H9 (cell line): ENCODE data around the gene OTULIN. TPM values are rescaled to one million over a fixed set of nuclear protein-coding genes. Genes with fewer than 3 reads are reported as not detected.

ENCODE experiments used
- DNase-seq: peaks from one replicate; pipeline ENCODE4 v3.0.0-alpha.2; 2017
- H2AFZ ChIP-seq: one replicate; pipeline ENCODE4 v1.6.1; 2013; ENCODE audit warnings: mild to moderate bottlenecking, low read length, control low read depth, moderate library complexity
- H2AK5ac ChIP-seq: 2 replicates; pipeline ENCODE4 v1.6.1; 2013; ENCODE audit warnings: low read length, control low read depth, mixed read lengths; ENCODE audit not compliant: insufficient read length
- H2BK120ac ChIP-seq: one replicate; pipeline ENCODE4 v1.6.1; 2013; ENCODE audit warnings: low read depth, mild to moderate bottlenecking, low read length, control low read depth, inconsistent platforms; ENCODE audit not compliant: poor library complexity, severe bottlenecking
- H2BK12ac ChIP-seq: 2 replicates; pipeline ENCODE4 v1.6.1; 2013; ENCODE audit warnings: low read length, control low read depth, mixed read lengths, low read depth; ENCODE audit not compliant: insufficient read length
- H2BK15ac ChIP-seq: 2 replicates; pipeline ENCODE4 v1.6.1; 2013; ENCODE audit warnings: low read depth, low read length, control low read depth
- H2BK20ac ChIP-seq: one replicate; pipeline ENCODE4 v1.6.1; 2013; ENCODE audit warnings: low read depth, mild to moderate bottlenecking, low read length, control low read depth, inconsistent platforms; ENCODE audit not compliant: poor library complexity, severe bottlenecking
- H2BK5ac ChIP-seq: 2 replicates; pipeline ENCODE4 v1.6.1; 2013; ENCODE audit warnings: low read length, control low read depth, mixed read lengths; ENCODE audit not compliant: insufficient read length
- H3K14ac ChIP-seq: 2 replicates; pipeline ENCODE4 v1.6.1; 2013; ENCODE audit warnings: low read length, control low read depth; ENCODE audit not compliant: insufficient read depth
- H3K18ac ChIP-seq: 2 replicates; pipeline ENCODE4 v1.6.1; 2013; ENCODE audit warnings: low read depth, mild to moderate bottlenecking, mixed read lengths, low read length, control low read depth; ENCODE audit not compliant: insufficient read length
- H3K23ac ChIP-seq: 2 replicates; pipeline ENCODE4 v1.6.1; 2013; ENCODE audit warnings: low read length, control low read depth, mixed read lengths, low read depth; ENCODE audit not compliant: insufficient read length
- H3K23me2 ChIP-seq: 2 replicates; pipeline ENCODE4 v1.6.1; 2013; ENCODE audit warnings: low read depth, mild to moderate bottlenecking, mixed read lengths, low read length, control low read depth; ENCODE audit not compliant: insufficient read length, poor library complexity, severe bottlenecking
- H3K27ac ChIP-seq: 2 replicates; pipeline ENCODE4 v1.5.1; 2013; ENCODE audit warnings: low read length, control low read depth, mixed read lengths, low read depth; ENCODE audit not compliant: insufficient read length
- H3K27me3 ChIP-seq: 2 replicates; pipeline ENCODE4 v1.6.1; 2013; ENCODE audit warnings: low read length, control low read depth, inconsistent platforms; ENCODE audit not compliant: insufficient read depth
- H3K4ac ChIP-seq: 2 replicates; pipeline ENCODE4 v1.6.1; 2013; ENCODE audit warnings: low read depth, mild to moderate bottlenecking, control low read depth, inconsistent platforms, low read length, moderate library complexity
- H3K4me1 ChIP-seq: 2 replicates; pipeline ENCODE4 v1.6.1; 2013; ENCODE audit warnings: low read length, control low read depth, inconsistent platforms; ENCODE audit not compliant: insufficient read depth
- H3K4me2 ChIP-seq: 2 replicates; pipeline ENCODE4 v1.6.1; 2013; ENCODE audit warnings: low read length, control low read depth, mixed read lengths; ENCODE audit not compliant: insufficient read length, insufficient read depth
- H3K56ac ChIP-seq: 2 replicates; pipeline ENCODE4 v1.6.1; 2013; ENCODE audit warnings: low read depth, mild to moderate bottlenecking, mixed read lengths, low read length, control low read depth; ENCODE audit not compliant: insufficient read length
- H3K79me1 ChIP-seq: 2 replicates; pipeline ENCODE4 v1.6.1; 2013; ENCODE audit warnings: low read depth, mild to moderate bottlenecking, moderate library complexity, low read length, control low read depth, inconsistent platforms; ENCODE audit not compliant: insufficient read depth, poor library complexity, severe bottlenecking
- H3K79me2 ChIP-seq: 2 replicates; pipeline ENCODE4 v1.6.1; 2013; ENCODE audit warnings: low read length, control low read depth, inconsistent platforms; ENCODE audit not compliant: insufficient read depth
- H3K9ac ChIP-seq: 2 replicates; pipeline ENCODE4 v1.6.1; 2013; ENCODE audit warnings: low read length, control low read depth, mixed read lengths; ENCODE audit not compliant: insufficient read length; ENCODE audit errors: extremely low read depth
- H3K9me3 ChIP-seq: one replicate; pipeline ENCODE4 v1.6.1; 2013; ENCODE audit warnings: low read depth, low read length, inconsistent platforms; ENCODE audit not compliant: control insufficient read depth
- H3T11ph ChIP-seq: one replicate; pipeline ENCODE4 v1.6.1; 2013; ENCODE audit warnings: mild to moderate bottlenecking, low read length, control low read depth, inconsistent platforms
- H4K20me1 ChIP-seq: one replicate; pipeline ENCODE4 v1.6.1; 2013; ENCODE audit not compliant: control insufficient read depth, insufficient read length, insufficient read depth
- H4K5ac ChIP-seq: 2 replicates; pipeline ENCODE4 v1.6.1; 2013; ENCODE audit warnings: low read depth, mild to moderate bottlenecking, mixed read lengths, low read length, control low read depth; ENCODE audit not compliant: insufficient read length
- H4K8ac ChIP-seq: replicated peaks from 2 replicates; pipeline ENCODE4 v1.6.1; 2013; ENCODE audit warnings: low read length, control low read depth, mixed read lengths, low read depth; ENCODE audit not compliant: insufficient read length
- H4K91ac ChIP-seq: 2 replicates; pipeline ENCODE4 v1.6.1; 2013; ENCODE audit warnings: low read depth, mild to moderate bottlenecking, moderate library complexity, mixed read lengths, low read length, control low read depth; ENCODE audit not compliant: insufficient read length
- H3K27ac Mint-ChIP-seq, 3 experiments: 2 replicates in 2 of 3; 3 replicates in 1 of 3; pipeline ENCODE4 v1.8.0; 2020 to 2021; ENCODE audit warnings: mixed read lengths in 3 of 3, mild to moderate bottlenecking in 1 of 3, moderate library complexity in 1 of 3
- H3K27me3 Mint-ChIP-seq: 2 replicates; pipeline ENCODE4 v1.8.0; 2021; ENCODE audit warnings: low read depth, mild to moderate bottlenecking, moderate library complexity, mixed read lengths
- H3K36me3 Mint-ChIP-seq, 3 experiments: 2 replicates in 2 of 3; 3 replicates in 1 of 3; pipeline ENCODE4 v1.8.0; 2020 to 2021; ENCODE audit warnings: low read depth in 3 of 3, mixed read lengths in 3 of 3; ENCODE audit not compliant: insufficient read depth in 1 of 3
- H3K4me1 Mint-ChIP-seq, 2 experiments: 2 replicates each; pipeline ENCODE4 v1.8.0; 2020; ENCODE audit warnings: mixed read lengths in 2 of 2
- H3K4me3 Mint-ChIP-seq, 2 experiments: 2 replicates in 1 of 2; 3 replicates in 1 of 2; pipeline ENCODE4 v1.8.0; 2020 to 2021; ENCODE audit warnings: mild to moderate bottlenecking in 2 of 2, mixed read lengths in 2 of 2, moderate library complexity in 1 of 2
- H3K9me3 Mint-ChIP-seq, 2 experiments: 2 replicates in 1 of 2; 3 replicates in 1 of 2; pipeline ENCODE4 v1.8.0; 2020; ENCODE audit warnings: mild to moderate bottlenecking in 2 of 2, mixed read lengths in 2 of 2, moderate library complexity in 1 of 2
- CTCF ChIP-seq: fragments of 200-600 bp; sonication (generic); conservative IDR thresholded peaks from 3 replicates; pipeline ENCODE4 v1.8.0; 2021; ENCODE audit warnings: antibody characterized with exemption, mild to moderate bottlenecking
- WGBS: extraction: QIAGEN DNeasy Blood & Tissue Kit; methylation state at CpG from one replicate; pipeline ENCODE4 v1.1.7; 2013; ENCODE audit warnings: missing lambda C conversion rate, low lambda C conversion rate, mixed read lengths; ENCODE audit not compliant: insufficient read length; ENCODE audit errors: extremely low coverage; 5-methylcytosine and 5-hydroxymethylcytosine counted together
- total RNA-seq: library from RNA; stranded (reverse); gene quantifications from 2 replicates; pipeline ENCODE4 v1.2.1, GENCODE V29; 2021

OTULIN gene
- total RNA-seq, 1 experiment from 2014 or later: 35.8 TPM

GRCh38 chr5:14693070-14693469, 28.6 kb downstream of the OTULIN start:
- H4K5ac ChIP-seq: no peak overlapping the region
- no peak for TF ChIP-seq CTCF
- peaks cover 2% of the 10 kb centered on the region for H4K20me1 ChIP-seq
- H3K18ac ChIP-seq: no peak overlapping the region
- H2AK5ac ChIP-seq: no peak overlapping the region
- Mint-ChIP-seq H3K36me3 (peaks cover 14 to 62% (median 51%) of the 10 kb centered on the region in 3 experiments), H3K4me3 (no peak overlapping the region), H3K27ac (no peak overlapping the region), H3K4me1 (peaks cover 16 to 20% of the 10 kb centered on the region in 2 experiments), H3K27me3 (no peaks in the 10 kb centered on the region), H3K9me3 (no peaks in the 10 kb centered on the region)
- no peaks in the 10 kb centered on the region for H3K23me2 ChIP-seq
- no peak overlapping the region for H3K23ac ChIP-seq
- no peak overlapping the region for H2BK20ac ChIP-seq
- H3T11ph ChIP-seq: no peak overlapping the region
- no peak overlapping the region for H4K91ac ChIP-seq
- no peak overlapping the region for H2BK120ac ChIP-seq
- no peak for DNase-seq
- no peak overlapping the region for H3K9ac ChIP-seq
- no peak overlapping the region for H2AFZ ChIP-seq
- no peak overlapping the region for H4K8ac ChIP-seq
- no peak overlapping the region for H3K56ac ChIP-seq
- no peak overlapping the region for H3K14ac ChIP-seq
- H3K4me1 ChIP-seq: 0 out of 2 replicates have a peak, but pooled peaks cover 2% of the 10 kb centered on the region
- no peaks in the 10 kb centered on the region for H3K9me3 ChIP-seq
- no peaks in the 10 kb centered on the region for H3K79me2 ChIP-seq
- no peak overlapping the region for H2BK5ac ChIP-seq
- H2BK15ac ChIP-seq: no peak overlapping the region
- no peak overlapping the region for H3K4ac ChIP-seq
- H3K27me3 ChIP-seq: no peaks in the 10 kb centered on the region
- no CpG with 5 or more reads among the region's 5 CpGs for WGBS
- H3K27ac ChIP-seq: no peak overlapping the region
- no peaks in the 10 kb centered on the region for H3K79me1 ChIP-seq
- no peak overlapping the region for H3K4me2 ChIP-seq
- no peak overlapping the region for H2BK12ac ChIP-seq
